GM18526 (cell line): ENCODE data around the gene ZNF821.

Experiments
- POLR2A ChIP-seq: IDR thresholded peaks from 3 replicates; pipeline ENCODE4 v1.6.1; 2011; ENCODE audit not compliant: insufficient read length; ENCODE audit errors: extremely low read depth

The ZNF821 gene

GRCh38 chr16:71882505-71883167, 1.3 kb downstream of the ZNF821 start:
- no peak for TF ChIP-seq POLR2A

- TF ChIP-seq POLR2A: no peak
Observed at GRCh38 chr16:71880176-71880575, 3.8 kb downstream of the ZNF821 start.

- no peak for TF ChIP-seq POLR2A
Observed at GRCh38 chr16:71878911-71879310, 5.1 kb downstream of the ZNF821 start.

- no peak for TF ChIP-seq POLR2A
Observed at GRCh38 chr16:71873199-71873598, 10.8 kb downstream of the ZNF821 start.

GRCh38 chr16:71870818-71871217, 13.2 kb downstream of the ZNF821 start:
- no peak for TF ChIP-seq POLR2A

- TF ChIP-seq POLR2A: no peak
Observed at GRCh38 chr16:71869089-71869488, 14.9 kb downstream of the ZNF821 start.

- TF ChIP-seq POLR2A: no peak
Observed at GRCh38 chr16:71867939-71868338, 16.0 kb downstream of the ZNF821 start.

- no peak for TF ChIP-seq POLR2A
Observed at GRCh38 chr16:71865173-71865863, 18.7 kb downstream of the ZNF821 start.

- TF ChIP-seq POLR2A: no peak
Observed at GRCh38 chr16:71863995-71864394, 20.0 kb downstream of the ZNF821 start.

- no peak for TF ChIP-seq POLR2A
Observed at GRCh38 chr16:71859762-71860521, 24.0 kb downstream of the ZNF821 start.

GRCh38 chr16:71855937-71856662, 27.9 kb downstream of the ZNF821 start:
- no peak for TF ChIP-seq POLR2A

GRCh38 chr16:71854369-71854948, 29.5 kb downstream of the ZNF821 start:
- TF ChIP-seq POLR2A: no peak

GRCh38 chr16:71853413-71853812, 30.6 kb downstream of the ZNF821 start:
- TF ChIP-seq POLR2A: no peak

- TF ChIP-seq POLR2A: no peak
Observed at GRCh38 chr16:71852561-71852960, 31.4 kb downstream of the ZNF821 start.

GRCh38 chr16:71852158-71852557, 31.8 kb downstream of the ZNF821 start:
- TF ChIP-seq POLR2A: no peak
